Thyroid gland (tissue), 4 donors: ENCODE results near the gene IFNAR1.
"Not testable (repeated sequence)": the region's sequence is repeated elsewhere in the genome, so short reads cannot be mapped to it uniquely, and the experiment has no call there.

Experiments
- CTCF ChIP-seq, 6 experiments: fragments of 200-600 bp in 3 of 6; fragments of 450-650 bp in 3 of 6; sonication (generic) in 3 of 6; IDR thresholded peaks; one replicate each; pipeline ENCODE4 v1.5.1; 2016 to 2019; ENCODE audit warnings: antibody characterized with exemption in 6 of 6, mild to moderate bottlenecking in 2 of 6, inconsistent platforms in 1 of 6, moderate library complexity in 1 of 6
- POLR2A ChIP-seq, 2 donors: fragments of 450-650 bp; IDR thresholded peaks; one replicate each; pipeline ENCODE4 v1.6.1; 2017; ENCODE audit warnings: antibody characterized with exemption in 2 of 2, mild to moderate bottlenecking in 2 of 2, moderate library complexity in 1 of 2

- TF ChIP-seq POLR2A, CTCF (IDR thresholded peaks at IDR 0.05): not testable (repeated sequence)
Observed at GRCh38 chr21:33321005-33321404, 3.8 kb upstream of the IFNAR1 start.
